ENCODE measurements around the gene ACCS.

DNA sequence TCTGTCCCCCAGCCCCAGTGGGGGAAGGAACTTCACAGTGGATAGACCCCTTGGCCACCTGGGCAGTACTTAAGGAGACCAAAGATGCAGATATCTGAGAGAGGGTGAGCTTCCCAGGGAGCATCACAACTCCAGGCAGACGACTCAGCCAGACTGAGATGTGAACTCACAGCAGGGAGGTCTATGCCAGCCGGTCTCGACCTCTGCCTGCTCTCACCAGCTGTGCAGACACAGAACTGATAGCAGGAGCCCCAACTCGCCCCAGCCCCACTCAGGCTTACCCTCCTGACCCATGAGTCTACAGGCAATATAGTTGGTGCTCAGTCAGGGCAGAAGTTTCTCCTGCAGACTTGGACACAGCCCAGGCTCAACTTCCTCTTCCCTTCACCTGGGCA is 47.9 kb upstream of the ACCS start:
- TF ChIP-seq, protein P1, sequence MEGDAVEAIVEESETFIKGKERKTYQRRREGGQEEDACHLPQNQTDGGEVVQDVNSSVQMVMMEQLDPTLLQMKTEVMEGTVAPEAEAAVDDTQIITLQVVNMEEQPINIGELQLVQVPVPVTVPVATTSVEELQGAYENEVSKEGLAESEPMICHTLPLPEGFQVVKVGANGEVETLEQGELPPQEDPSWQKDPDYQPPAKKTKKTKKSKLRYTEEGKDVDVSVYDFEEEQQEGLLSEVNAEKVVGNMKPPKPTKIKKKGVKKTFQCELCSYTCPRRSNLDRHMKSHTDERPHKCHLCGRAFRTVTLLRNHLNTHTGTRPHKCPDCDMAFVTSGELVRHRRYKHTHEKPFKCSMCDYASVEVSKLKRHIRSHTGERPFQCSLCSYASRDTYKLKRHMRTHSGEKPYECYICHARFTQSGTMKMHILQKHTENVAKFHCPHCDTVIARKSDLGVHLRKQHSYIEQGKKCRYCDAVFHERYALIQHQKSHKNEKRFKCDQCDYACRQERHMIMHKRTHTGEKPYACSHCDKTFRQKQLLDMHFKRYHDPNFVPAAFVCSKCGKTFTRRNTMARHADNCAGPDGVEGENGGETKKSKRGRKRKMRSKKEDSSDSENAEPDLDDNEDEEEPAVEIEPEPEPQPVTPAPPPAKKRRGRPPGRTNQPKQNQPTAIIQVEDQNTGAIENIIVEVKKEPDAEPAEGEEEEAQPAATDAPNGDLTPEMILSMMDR (IDR thresholded peaks at IDR 0.05) = no peak
- TF ChIP-seq POLR2A (IDR thresholded peaks at IDR 0.05) = no peak

All from lower leg skin (tissue), 3 donors.